HG03025 (cell line): Measurements from ENCODE around the gene MRTFA.
"Not testable (repeated sequence)": the region's sequence is repeated elsewhere in the genome, so short reads cannot be mapped to it uniquely, and the experiment has no call there.

Experiments used
- ATAC-seq: cut with Tn5 transposase; IDR thresholded peaks from one replicate; pipeline ENCODE4 v1.9.1; 2021; ENCODE audit warnings: mild to moderate bottlenecking, moderate library complexity; ENCODE audit not compliant: unreplicated experiment, low FRiP score

MRTFA gene

DNA sequence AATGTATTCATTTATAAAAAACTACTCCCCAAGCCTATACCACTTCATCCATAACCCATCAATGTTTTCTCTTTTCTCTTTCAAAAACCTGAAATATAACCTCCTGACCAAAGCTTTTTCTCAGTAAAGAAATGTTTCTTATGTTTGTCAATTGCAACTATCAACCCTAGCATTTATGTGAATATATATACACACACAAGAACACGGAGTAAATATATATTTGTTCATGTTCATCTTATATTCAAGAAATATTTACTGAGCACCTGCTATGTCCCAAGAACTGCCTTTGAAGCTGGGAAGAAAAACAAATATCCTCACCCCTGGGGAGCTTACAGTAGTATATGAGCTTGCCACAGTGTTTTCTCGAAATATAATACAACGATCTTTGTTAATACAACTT, 3.5 kb downstream of the MRTFA start:
- no peak for ATAC-seq

DNA sequence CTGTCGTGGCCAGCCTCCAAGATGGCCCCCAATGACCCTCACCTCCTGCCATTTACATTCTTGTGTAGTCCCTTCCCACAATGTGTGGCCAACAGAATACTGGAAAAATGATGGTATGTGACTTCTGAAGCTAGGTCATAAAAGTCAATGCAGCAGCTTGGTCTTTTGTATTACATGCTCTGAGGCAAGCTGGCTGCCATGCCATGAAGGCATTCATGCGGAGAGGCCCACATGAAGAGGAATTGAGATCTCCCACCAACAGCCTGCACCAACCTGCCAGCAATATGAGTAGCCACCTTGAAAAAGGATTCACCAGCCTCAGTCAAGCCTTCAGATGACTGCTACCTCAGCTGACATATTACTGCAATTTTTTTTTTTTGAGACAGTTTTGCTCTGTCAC, 4.6 kb downstream of the MRTFA start:
- ATAC-seq = no peak

DNA sequence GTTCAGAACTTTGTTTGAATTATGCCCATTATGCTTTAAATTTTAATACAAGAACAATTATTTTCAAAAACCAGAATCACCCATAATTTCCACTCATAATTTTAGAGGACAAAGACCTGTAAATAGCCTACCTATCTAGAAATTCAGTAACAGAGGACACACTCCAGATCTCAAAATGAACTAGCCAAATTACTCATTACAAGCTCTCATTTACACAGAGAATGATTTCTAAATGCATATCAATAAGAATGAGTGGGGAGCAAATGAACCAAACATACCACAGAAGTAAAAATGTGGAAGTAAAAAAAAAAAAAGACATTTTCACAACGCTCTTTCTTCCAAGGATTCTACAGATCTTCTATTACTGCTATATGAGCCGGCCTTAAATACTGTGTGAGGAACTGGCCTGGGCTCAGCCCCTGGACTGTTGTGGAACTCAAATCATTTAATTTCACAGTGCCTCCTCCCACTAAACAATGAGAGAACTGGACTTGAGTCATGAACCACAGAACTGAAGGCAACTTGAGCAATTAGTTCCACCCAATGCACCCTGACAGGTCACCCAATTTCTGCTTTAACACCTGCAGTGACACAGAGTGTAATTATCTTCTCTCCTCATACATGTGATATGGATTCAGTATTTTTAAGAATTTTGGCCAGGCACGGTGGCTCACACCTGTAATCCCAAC, 8.0 kb downstream of the MRTFA start:
- ATAC-seq = no peak

DNA sequence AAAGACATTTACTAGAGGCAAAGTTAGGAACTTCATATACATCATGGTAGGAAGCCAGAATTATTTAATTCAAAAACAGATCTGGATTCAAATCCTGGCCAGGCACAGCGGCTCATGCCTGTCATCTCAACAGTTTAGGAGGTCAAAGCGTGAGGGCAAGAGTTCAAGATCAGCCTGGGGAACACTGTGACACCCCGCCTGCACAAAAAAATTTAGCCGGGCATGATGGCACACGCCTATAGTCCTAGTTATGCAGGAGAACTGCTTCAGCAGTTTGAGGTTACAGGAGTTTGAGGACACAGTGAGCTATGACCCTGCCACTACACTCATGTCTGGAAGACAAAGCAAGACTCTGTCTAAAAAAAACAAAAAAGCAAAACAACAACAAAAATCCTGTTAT, 8.9 kb downstream of the MRTFA start:
- ATAC-seq = no peak

DNA sequence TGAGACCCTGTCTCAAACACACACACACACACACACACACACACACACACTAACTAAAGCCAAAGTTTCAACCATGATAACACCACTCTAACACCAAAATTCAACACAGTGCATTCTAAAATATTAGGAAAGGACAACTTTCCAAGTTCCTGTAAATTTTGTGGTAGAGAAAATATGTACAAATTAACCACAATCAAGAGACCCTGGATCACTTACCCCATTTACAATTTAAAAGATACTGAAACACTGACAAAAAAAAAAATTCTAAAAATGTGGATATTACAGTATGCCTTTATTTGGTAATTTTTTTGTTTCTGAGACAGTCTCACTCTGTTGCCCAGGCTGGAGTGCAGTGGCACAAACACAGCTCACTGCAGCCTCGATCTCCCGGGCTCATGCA, 9.7 kb downstream of the MRTFA start:
- ATAC-seq = no peak

DNA sequence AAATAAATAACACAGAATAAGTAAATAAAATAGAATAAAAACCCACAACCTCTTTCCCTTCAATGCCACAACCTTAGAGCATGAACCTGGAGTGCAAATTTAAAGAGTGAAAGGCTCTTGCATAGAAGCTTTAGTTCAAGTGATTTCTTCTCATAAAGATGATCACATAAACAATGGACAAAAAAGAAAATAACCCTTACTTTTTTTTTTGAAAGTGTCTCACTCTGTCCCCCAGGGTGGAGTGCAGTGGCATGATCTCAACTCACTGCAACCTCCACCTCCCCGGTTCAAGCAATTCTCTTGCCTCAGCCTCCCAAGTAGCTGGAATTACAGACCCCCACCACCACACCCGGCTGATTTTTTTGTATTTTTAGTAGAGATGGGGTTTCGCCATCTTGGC, 10.7 kb downstream of the MRTFA start:
- not testable (repeated sequence) for ATAC-seq

DNA sequence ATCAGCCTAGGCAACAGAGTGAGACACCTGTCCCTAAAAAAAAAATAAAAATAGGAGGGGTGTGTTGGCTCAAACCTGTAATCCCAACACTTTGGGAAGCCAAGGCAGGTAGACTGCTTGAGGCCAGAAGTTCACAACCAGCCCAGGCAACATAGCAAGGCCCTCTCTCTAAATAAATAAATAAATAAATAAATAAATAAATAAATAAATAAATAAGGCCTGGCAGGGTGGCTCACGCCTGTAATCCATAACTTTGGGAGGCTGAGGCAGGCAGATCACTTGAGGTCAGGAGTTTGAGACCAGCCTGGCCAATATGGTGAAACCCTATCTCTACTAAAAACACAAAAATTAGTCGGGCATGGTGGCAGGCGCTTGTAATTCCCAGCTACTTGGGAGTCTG, 11.2 kb downstream of the MRTFA start:
- ATAC-seq = not testable (repeated sequence)

DNA sequence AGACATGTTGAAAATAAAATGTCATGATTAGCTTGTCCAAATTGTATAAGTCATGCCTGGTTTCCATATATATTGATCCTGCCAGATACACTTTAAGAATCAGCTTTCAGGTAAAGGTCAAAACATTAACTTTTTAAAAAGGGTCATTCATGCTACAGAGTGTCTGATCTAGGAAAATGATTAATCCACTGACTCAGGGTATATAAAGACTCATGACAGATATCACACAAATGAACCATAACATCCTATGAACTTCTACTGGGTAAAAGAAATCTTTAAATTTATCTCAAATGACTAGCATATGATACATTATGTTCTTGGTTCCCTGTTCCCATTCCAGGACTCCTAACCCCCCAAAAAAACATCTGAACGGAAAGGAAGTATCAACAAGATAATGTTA, 11.7 kb downstream of the MRTFA start:
- ATAC-seq = no peak

DNA sequence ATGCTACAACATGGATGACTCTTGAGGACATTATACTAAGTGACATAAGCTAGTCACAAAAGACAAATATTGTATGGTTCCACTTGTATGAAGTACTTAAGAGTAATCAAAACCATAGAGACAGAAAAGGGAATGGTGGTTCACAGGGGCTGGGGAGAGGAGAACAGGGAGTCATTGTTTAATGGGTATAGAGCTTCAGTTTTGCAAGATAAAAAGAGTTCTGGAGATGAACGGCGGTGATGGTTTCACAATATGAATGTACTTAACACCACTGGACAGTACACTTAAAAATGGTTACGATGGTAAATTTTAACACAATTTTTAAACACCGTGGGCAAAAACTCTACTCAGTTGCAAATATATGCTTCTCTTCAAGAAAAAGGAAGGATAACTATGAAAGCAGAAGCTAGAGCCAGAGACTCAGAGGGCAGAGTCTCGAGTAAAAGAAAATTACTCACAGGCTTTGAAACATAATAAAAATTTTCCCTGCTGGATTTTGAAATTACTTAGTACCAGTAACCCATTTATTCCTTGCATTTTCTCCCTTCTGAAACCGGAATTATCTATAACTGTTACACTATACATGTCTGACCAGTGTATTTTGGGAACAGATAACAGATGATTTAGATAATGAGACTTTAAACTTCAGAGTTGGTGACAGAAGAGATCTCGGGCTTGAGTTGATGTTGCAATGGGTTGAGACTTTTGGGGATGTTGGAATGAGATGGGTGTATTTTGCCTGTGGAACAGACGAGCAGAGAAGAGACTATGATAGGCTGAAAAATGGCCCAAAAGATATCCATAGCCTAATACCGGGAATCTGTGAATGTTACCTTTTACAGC, 15.0 kb downstream of the MRTFA start:
- ATAC-seq = no peak

DNA sequence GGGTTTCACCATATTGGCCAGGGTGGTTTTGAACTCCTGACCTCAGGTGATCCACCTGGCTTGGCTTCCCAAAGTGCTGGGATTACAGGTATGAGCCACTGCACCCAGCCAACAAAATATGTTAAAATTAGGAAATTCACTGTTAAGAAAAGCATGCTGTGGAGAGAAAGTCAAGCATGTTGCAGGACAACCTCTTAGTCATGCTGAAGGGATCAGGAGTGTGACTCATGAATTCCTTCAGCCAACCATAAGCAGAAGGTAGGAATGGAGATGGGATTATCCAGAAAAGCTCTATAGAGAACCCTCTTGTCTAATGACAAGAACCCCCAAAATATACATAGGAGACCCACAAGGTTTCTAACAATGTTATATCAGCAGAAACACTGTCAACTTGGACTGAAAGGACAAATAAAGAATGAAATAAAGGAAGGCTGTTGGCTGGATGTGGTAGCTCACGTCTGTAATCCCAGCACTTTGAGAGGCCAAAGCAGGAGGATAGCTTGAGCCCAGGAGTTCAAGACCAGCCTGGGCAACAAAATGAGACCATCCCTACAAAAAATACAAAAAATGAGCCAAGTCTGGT, 16.0 kb downstream of the MRTFA start:
- ATAC-seq = no peak

DNA sequence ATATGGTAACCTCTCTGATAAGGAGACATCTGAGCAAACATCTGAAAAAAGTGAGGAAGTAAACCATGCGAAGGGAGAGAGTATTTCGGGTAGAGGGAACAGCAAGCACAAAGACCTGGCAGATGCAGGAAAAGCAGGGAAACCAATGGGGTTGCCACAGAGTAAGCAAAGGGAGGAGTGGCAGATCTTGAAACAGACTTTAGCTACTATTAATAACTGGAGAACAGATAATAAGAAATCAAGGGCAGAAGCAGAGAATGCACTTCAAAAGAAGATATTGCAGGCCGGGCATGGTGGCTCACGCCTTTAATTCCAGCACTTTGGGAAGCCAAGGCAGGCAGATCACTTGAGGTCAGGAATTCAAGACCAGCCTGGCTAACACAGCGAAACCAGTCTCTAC, 18.1 kb downstream of the MRTFA start:
- no peak for ATAC-seq

DNA sequence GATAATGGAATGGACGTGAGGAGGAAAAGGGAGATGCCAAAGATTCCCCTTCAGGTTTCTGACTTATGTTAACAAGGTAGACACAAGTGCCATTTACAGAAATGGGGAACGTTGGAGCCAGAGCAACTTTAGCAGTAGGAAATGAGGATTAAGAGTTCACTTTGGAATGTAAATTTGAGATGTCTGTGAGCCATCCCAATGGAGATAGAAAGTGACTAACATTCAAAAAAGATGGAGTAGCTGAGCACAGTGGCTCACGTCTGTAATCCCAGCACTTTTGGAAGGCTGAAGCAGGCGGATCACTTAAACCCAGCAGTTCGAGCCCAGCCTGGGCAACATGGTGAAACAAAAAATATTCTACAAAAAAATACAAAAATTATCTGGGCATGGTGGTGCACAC, 19.9 kb downstream of the MRTFA start:
- no peak for ATAC-seq

DNA sequence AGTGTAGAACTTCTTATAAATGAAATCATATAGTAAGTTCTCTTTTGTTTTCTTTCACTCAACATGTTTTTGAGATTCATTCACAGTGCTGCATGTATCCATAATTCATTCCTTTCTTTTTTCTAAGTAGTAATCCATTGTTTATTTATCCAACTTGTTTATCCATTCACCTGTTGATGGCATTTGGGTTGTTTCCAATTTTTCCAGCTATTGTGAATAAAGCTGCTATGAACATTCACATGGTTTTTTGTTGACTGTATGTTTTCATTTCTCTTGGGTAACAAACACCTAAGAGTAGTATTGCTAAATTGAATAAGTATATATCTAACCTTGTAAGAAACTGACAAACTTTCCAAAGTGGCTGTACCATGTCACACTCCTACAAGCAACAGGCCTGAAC, 23.5 kb downstream of the MRTFA start:
- no peak for ATAC-seq

DNA sequence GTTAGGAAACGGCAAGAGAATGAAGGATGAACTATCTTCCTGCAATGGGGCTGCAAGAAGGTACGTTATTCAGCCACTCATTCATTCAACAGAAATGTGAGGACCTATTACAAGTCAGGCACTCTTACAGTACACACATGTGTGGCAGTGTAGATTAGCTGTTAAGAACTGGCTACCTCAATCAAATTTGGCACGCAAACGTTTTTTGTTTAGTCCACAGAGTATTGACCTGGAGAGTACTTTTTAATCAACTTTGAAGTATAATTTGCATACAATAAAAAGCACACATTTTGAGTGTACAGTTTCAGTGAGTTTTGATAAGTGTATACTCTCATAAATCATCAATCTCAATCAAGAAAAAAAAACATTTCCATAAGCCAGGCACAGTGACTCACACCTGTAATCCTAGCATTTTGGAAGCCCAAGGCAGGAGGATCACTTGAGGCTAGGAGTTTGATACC, 24.2 kb downstream of the MRTFA start:
- no peak for ATAC-seq

DNA sequence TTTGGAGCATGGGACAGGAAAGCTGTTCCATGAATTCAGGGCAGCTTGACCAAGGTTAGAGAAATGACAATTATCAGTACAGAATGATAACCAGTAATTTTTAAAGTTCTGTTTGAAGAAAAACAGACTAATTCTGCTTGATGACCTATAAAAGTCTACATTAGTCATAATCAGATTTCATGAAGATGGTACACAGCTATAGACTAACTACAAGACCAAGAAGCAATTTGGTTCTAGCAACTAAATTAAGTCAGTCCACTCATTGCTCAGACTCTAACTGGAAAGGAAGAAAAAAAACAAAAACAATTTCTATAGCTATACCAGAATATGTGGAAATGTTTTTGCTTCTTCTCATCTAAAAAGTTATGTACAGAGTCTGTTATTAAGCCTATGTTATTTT, 24.9 kb downstream of the MRTFA start:
- no peak for ATAC-seq

DNA sequence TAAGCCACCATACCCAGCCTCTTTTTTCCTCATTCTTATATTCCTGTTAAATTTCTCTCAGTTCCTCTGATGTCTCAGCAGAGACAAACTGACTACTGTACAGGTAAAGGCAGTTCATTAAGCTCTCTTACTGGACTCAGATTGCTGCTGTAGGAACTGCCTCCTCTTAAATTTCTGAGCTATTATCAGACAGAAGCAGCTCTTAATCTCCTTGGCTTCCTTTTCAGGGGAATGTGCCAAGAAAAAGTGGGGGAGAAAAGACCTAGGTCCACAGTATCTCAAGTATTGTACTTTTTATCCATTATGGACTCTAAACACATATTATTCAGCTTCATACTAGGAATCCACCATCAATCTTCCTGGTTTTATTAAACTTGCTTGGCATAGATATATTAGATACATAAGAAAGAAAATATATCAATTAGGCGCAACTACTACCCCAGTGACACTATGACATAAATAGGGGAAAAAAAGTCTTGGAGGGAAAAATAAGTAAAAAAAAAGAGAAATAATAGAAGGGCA, 26.1 kb downstream of the MRTFA start:
- ATAC-seq = no peak

DNA sequence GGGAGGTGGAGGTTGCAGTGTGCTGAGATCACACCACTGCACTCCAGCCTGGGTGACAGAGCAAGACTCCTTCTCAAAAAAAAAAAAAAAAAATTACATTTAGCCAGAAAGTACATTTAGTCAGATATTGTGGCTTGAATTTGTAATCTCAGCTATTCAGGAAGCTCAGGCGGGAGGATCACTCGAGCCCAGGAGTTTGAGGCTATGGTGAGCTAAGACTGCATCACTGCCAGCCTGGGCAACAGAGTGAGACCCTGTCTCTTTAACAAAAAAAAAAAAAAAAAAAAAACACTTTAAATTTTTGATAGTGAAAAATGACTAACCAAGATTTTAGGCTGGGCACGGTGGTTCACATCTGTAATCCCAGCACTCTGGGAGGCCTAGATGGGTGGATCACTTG, 27.3 kb downstream of the MRTFA start:
- ATAC-seq = no peak

DNA sequence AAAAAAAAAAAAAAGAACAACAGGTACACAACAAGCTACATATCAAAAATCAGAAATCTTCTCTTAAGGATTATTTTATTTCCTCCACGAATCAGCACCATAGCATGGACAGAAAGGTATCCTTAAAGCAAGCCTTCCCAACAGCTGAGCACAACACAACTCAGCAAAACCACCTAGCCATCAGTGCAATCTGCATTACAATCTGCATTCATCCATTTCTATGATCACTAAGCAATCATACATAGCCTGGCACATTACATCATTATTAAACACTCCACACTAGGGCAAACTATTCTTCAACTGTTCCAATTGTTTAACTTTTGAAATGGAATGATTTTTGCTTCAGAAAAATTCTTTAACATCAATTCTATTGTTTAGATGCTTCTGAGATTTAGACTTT, 29.0 kb downstream of the MRTFA start:
- no peak for ATAC-seq

DNA sequence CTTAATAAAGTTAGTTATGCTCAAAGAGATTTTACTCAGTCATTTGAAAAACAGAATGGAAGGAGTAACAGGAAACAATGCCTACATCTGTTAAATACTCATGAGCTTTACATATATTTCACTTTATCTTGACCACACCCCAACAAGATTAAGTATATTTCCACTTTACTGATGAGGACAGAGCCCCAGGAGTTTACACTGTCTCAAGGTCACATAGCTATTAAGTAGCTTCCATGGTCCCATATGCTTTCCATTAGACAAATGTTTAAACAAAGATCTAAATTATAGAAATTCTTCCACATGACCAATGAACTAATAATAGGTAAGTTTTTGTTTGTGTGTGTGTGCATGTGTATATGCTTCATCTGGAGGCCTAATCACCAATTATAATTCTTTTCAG, 30.2 kb downstream of the MRTFA start:
- no peak for ATAC-seq

DNA sequence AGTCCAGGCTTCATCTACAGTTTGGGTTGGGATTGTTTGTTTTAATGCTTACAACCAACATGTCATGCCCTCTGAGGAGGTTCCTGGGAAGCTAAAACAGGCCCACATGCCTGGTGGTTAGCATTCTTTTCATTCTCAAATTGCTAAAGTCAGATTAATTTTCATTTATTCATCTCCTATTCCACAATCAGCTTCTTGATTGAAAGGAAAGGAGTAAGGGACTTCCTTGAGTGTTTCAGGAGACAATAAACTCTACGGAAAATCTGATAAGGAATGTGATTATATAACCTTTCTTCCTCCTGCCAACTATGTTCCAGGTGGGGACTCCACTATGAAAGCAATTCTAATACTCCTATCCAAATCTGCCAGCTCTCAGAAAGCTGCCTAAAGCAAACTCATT, 30.8 kb downstream of the MRTFA start:
- no peak for ATAC-seq

DNA sequence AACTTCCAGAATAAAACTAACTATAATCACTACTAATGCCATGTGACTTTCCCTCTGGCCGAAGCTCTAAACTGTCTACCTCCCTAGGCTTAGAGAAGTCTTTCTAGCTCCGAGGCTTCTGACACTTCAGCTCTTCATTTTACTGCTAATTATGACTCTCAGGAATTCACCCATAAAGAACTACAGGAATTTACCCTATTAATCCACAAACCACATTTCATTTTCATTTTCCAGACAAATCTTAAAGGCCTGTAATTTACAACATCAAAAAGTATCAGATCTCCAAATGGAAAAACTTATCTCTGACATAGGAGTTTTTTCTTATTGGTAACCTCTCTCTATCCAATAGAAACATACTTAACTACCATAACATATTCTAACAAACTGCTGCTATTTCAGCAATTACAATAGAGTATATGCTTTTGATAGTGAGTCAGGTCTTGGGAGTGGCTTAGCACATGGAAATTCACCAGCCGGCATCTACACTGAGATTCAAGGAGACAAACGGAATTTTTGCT, 33.4 kb downstream of the MRTFA start:
- no peak for ATAC-seq
